DOHH2 (cell line): Measurements from ENCODE around the gene CSF1.

Experiments
- EZH2phosphoT487 ChIP-seq: fragments of 200-600 bp; sonication (generic); IDR thresholded peaks from 2 replicates; pipeline ENCODE4 v1.6.1; 2017; ENCODE audit warnings: borderline replicate concordance, mild to moderate bottlenecking, antibody characterized with exemption, low read length, moderate library complexity, mixed read lengths
- TF ChIP-seq, protein P1 (sequence below): fragments of 200-600 bp; sonication (generic); IDR thresholded peaks from one replicate; pipeline ENCODE4 v1.5.1; 2014; ENCODE audit warnings: antibody characterized with exemption, mild to moderate bottlenecking, low read depth, low read length; ENCODE audit not compliant: poor library complexity, severe bottlenecking

DNA sequence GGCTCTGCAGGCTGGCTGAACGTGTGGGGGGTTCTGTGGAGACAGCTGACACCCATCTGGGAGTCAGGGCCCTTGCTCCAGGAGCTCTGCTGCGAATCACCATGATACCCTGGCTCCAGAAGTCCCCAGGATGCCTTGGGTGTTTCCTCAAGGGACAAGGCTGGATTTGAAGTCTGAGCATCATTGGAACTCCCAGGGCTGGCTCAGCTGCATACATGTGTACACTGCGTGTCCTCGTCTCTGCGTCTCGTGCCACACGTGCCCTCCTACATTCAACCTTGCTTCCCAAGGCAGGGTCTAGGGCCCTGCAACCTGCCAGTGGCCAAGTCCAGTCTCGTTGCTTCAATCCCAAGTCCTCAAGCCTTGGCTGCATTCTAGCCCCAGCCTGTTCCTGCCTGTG lies 11.7 kb downstream of the CSF1 start:
- TF ChIP-seq, protein P1, sequence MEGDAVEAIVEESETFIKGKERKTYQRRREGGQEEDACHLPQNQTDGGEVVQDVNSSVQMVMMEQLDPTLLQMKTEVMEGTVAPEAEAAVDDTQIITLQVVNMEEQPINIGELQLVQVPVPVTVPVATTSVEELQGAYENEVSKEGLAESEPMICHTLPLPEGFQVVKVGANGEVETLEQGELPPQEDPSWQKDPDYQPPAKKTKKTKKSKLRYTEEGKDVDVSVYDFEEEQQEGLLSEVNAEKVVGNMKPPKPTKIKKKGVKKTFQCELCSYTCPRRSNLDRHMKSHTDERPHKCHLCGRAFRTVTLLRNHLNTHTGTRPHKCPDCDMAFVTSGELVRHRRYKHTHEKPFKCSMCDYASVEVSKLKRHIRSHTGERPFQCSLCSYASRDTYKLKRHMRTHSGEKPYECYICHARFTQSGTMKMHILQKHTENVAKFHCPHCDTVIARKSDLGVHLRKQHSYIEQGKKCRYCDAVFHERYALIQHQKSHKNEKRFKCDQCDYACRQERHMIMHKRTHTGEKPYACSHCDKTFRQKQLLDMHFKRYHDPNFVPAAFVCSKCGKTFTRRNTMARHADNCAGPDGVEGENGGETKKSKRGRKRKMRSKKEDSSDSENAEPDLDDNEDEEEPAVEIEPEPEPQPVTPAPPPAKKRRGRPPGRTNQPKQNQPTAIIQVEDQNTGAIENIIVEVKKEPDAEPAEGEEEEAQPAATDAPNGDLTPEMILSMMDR: no peak
- no peak for TF ChIP-seq EZH2phosphoT487
